ENCODE results near the gene MAGI3.

DNA sequence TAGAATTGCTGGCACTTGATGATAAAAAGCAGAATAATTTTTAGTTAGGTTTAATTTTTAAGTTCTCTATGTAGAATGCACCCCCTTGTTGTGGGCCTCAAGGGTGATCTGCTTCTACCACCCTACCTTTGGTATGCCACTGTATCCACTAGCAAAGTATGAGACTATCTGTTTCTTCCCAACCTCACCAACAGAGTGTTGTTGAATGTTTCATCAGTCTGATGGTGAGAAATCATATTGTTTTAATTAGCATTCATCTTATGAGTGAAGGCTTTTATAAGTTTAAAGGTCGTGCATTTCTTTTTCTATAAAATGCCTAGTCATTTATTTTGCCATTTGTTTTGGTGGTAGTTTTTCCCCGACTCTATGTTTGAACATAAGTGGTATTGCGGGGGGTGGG is 141.0 kb downstream of the MAGI3 start:
- no peak for TF ChIP-seq POLR2A (IDR thresholded peaks at IDR 0.05)
- TF ChIP-seq, protein P1, sequence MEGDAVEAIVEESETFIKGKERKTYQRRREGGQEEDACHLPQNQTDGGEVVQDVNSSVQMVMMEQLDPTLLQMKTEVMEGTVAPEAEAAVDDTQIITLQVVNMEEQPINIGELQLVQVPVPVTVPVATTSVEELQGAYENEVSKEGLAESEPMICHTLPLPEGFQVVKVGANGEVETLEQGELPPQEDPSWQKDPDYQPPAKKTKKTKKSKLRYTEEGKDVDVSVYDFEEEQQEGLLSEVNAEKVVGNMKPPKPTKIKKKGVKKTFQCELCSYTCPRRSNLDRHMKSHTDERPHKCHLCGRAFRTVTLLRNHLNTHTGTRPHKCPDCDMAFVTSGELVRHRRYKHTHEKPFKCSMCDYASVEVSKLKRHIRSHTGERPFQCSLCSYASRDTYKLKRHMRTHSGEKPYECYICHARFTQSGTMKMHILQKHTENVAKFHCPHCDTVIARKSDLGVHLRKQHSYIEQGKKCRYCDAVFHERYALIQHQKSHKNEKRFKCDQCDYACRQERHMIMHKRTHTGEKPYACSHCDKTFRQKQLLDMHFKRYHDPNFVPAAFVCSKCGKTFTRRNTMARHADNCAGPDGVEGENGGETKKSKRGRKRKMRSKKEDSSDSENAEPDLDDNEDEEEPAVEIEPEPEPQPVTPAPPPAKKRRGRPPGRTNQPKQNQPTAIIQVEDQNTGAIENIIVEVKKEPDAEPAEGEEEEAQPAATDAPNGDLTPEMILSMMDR (IDR thresholded peaks at IDR 0.05) = no peak
